ENCODE measurements around the gene NCKIPSD. TPM values are rescaled to one million over a fixed set of nuclear protein-coding genes. Genes with fewer than 3 reads are reported as not detected.

The NCKIPSD gene
- total RNA-seq, 3 donors from 2014 or later (not counting 1 experiment from before 2014, with no cell fraction given): 12.2 to 14.1 (median 12.8) TPM

DNA sequence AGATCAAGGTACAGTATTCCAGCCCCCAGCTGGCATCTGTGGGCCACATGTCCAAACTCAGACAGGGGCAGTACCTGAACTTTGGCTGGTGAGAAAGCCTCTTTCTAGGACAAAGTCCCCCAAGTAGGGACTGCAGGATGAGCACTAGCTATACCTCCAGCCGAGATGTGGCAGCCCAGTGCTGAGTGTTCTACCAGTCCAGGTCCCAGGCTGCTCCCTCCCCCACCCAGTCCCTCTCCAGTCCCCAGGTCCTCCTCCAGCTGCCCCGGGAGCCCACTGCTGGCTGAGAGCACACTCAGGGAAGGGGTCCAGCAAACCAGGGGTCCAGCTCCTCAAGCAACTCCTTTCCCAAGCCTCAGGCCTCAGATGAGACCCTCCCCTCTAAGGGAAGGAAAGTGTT, 52.0 kb downstream of the NCKIPSD start:
- Histone ChIP-seq H3K27me3 (ENCODE audit: control insufficient read depth, insufficient read depth, low read length) (no peaks in the 10 kb centered on the region), H3K27ac (ENCODE audit: low read length) (no peak overlapping the region), H3K9me3 (ENCODE audit: control insufficient read depth, insufficient read depth, low read length) (no peaks in the 10 kb centered on the region), H3K36me3 (ENCODE audit: control insufficient read depth, insufficient read depth, low read length) (peaks cover 4% of the 10 kb centered on the region), H3K4me1 (ENCODE audit: control insufficient read depth, insufficient read depth, low read length) (peaks cover 23% of the 10 kb centered on the region), H3K4me3 (ENCODE audit: low read length) (no peak overlapping the region)
- no peak overlapping the region for H3K27ac Mint-ChIP-seq
- no peaks in the 10 kb centered on the region for H3K9me3 Mint-ChIP-seq
- peaks cover 0 to 27% of the 10 kb centered on the region in 2 donors for H3K4me1 Mint-ChIP-seq
- WGBS (ENCODE audit: insufficient coverage): 100% methylated on average over 2 of the region's 2 CpGs
- no peaks in the 10 kb centered on the region for H3K36me3 Mint-ChIP-seq
- intact Hi-C loops (cut with micrococcal nuclease): no loop called here
- TF ChIP-seq, protein P1, sequence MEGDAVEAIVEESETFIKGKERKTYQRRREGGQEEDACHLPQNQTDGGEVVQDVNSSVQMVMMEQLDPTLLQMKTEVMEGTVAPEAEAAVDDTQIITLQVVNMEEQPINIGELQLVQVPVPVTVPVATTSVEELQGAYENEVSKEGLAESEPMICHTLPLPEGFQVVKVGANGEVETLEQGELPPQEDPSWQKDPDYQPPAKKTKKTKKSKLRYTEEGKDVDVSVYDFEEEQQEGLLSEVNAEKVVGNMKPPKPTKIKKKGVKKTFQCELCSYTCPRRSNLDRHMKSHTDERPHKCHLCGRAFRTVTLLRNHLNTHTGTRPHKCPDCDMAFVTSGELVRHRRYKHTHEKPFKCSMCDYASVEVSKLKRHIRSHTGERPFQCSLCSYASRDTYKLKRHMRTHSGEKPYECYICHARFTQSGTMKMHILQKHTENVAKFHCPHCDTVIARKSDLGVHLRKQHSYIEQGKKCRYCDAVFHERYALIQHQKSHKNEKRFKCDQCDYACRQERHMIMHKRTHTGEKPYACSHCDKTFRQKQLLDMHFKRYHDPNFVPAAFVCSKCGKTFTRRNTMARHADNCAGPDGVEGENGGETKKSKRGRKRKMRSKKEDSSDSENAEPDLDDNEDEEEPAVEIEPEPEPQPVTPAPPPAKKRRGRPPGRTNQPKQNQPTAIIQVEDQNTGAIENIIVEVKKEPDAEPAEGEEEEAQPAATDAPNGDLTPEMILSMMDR (IDR thresholded peaks at IDR 0.05): no peak
- DNase-seq: no peak
- no peak for ATAC-seq
- H3K27me3 Mint-ChIP-seq (ENCODE audit: low read depth in 2 of 2): no peaks in the 10 kb centered on the region
- H3K4me3 Mint-ChIP-seq: peak overlapping the region; percentile 93

DNA sequence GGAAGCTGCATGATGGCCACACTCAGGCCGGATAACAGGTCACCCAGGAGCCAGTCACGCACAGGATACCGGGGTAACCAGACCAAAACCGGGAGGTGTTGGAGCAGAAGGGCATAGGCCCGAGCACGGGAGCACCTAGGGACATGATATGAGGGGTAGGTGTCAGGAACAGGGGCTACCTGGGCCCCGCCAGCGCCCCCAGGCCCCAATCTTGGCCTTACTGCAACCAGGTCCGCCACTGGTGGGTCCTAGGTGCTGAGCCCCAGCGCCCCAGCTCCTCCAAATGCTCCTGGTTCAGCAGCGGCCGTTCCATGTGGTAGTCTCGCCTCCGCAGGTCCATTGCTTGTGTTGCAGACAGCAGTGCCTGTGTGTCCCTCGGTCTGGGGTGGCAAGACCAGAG, 52.5 kb downstream of the NCKIPSD start:
- Histone ChIP-seq H3K4me3 (ENCODE audit: low read length) (no peak overlapping the region), H3K27me3 (ENCODE audit: control insufficient read depth, insufficient read depth, low read length) (no peaks in the 10 kb centered on the region), H3K4me1 (ENCODE audit: control insufficient read depth, insufficient read depth, low read length) (peaks cover 23% of the 10 kb centered on the region), H3K27ac (ENCODE audit: low read length) (no peak overlapping the region), H3K36me3 (ENCODE audit: control insufficient read depth, insufficient read depth, low read length) (peaks cover 4% of the 10 kb centered on the region), H3K9me3 (ENCODE audit: control insufficient read depth, insufficient read depth, low read length) (no peaks in the 10 kb centered on the region)
- TF ChIP-seq, protein P1 (IDR thresholded peaks at IDR 0.05): no peak
- Mint-ChIP-seq H3K27ac (no peak overlapping the region), H3K36me3 (no peaks in the 10 kb centered on the region), H3K4me1 (peaks cover 0 to 27% of the 10 kb centered on the region in 2 donors), H3K27me3 (ENCODE audit: low read depth in 2 of 2) (no peaks in the 10 kb centered on the region), H3K4me3 (no peak overlapping the region), H3K9me3 (no peaks in the 10 kb centered on the region)
- 97% methylated on average over 15 of the region's 15 CpGs for WGBS (ENCODE audit: insufficient coverage)
- intact Hi-C loops (cut with micrococcal nuclease): no loop called here
- no peak for DNase-seq
- no peak for ATAC-seq

DNA sequence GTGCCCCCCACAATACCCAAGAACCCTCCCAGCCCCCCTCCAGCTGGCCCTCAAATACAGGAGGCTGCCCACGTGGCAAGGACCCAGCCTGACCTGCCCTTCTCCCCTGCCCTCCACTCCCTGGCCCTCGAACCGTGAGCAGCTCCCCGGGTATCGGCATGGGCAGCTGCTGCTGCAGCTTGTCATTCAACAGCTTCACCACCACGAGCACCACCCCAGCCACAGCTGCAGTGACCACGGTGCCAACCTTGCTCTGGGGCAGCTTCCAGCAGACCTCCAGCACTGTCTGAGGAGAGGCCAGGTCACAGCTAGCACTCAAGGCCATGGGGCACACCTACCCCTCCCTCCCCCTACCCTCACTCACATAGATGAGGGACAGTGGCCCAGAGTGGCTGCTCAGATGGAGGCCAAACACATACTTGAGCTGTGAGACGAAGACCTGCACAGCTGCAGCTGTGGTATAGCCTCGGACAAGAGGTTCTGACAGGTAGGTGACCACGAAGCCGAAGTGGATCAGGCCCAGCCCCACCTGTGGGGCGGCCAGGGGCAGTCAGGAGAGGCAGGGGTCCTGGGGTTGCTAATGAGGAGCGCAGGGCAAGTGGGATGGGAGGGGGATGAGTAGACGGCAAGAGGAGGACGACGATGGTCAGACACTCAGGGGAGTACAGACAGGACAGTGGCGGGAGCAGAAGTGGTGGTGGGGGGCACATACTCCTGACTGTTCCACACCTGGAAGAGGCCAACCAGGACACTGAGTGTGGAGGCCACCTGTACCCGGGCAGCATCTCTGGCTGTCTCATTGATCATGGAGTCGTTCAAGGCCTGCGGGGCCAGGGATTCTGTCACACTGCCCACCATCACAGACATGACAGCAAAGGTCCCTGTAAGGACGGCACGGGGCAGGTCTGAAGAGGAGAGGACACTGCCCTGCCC, 53.9 kb downstream of the NCKIPSD start:
- Mint-ChIP-seq H3K4me3 (peak overlapping the region; percentile 31), H3K27ac (no peak overlapping the region), H3K4me1 (peaks cover 0 to 27% of the 10 kb centered on the region in 2 donors), H3K9me3 (no peaks in the 10 kb centered on the region), H3K27me3 (ENCODE audit: low read depth in 2 of 2) (no peaks in the 10 kb centered on the region), H3K36me3 (no peaks in the 10 kb centered on the region)
- TF ChIP-seq, protein P1 (IDR thresholded peaks at IDR 0.05): no peak
- no peak overlapping the region for H3K27ac ChIP-seq (ENCODE audit: low read length)
- no peak for DNase-seq
- no peaks in the 10 kb centered on the region for H3K9me3 ChIP-seq (ENCODE audit: control insufficient read depth, insufficient read depth, low read length)
- intact Hi-C loops (cut with micrococcal nuclease): no loop called here
- 89% methylated on average over 22 of the region's 22 CpGs for WGBS (ENCODE audit: insufficient coverage)
- no peak overlapping the region for H3K4me3 ChIP-seq (ENCODE audit: low read length)
- H3K36me3 ChIP-seq (ENCODE audit: control insufficient read depth, insufficient read depth, low read length): peaks cover 6% of the 10 kb centered on the region
- no peak for ATAC-seq
- H3K27me3 ChIP-seq (ENCODE audit: control insufficient read depth, insufficient read depth, low read length): no peaks in the 10 kb centered on the region
- peaks cover 23% of the 10 kb centered on the region for H3K4me1 ChIP-seq (ENCODE audit: control insufficient read depth, insufficient read depth, low read length)
